H9 (cell line): ENCODE results near the gene PTPRN2. TPM values are rescaled to one million over a fixed set of nuclear protein-coding genes. Genes with fewer than 3 reads are reported as not detected.

ENCODE experiments used
- DNase-seq: peaks from one replicate; pipeline ENCODE4 v3.0.0-alpha.2; 2017
- H2AFZ ChIP-seq: one replicate; pipeline ENCODE4 v1.6.1; 2013; ENCODE audit warnings: mild to moderate bottlenecking, low read length, control low read depth, moderate library complexity
- H2AK5ac ChIP-seq: 2 replicates; pipeline ENCODE4 v1.6.1; 2013; ENCODE audit warnings: low read length, control low read depth, mixed read lengths; ENCODE audit not compliant: insufficient read length
- H2BK120ac ChIP-seq: one replicate; pipeline ENCODE4 v1.6.1; 2013; ENCODE audit warnings: low read depth, mild to moderate bottlenecking, low read length, control low read depth, inconsistent platforms; ENCODE audit not compliant: poor library complexity, severe bottlenecking
- H2BK12ac ChIP-seq: 2 replicates; pipeline ENCODE4 v1.6.1; 2013; ENCODE audit warnings: low read length, control low read depth, mixed read lengths, low read depth; ENCODE audit not compliant: insufficient read length
- H2BK15ac ChIP-seq: 2 replicates; pipeline ENCODE4 v1.6.1; 2013; ENCODE audit warnings: low read depth, low read length, control low read depth
- H2BK20ac ChIP-seq: one replicate; pipeline ENCODE4 v1.6.1; 2013; ENCODE audit warnings: low read depth, mild to moderate bottlenecking, low read length, control low read depth, inconsistent platforms; ENCODE audit not compliant: poor library complexity, severe bottlenecking
- H2BK5ac ChIP-seq: 2 replicates; pipeline ENCODE4 v1.6.1; 2013; ENCODE audit warnings: low read length, control low read depth, mixed read lengths; ENCODE audit not compliant: insufficient read length
- H3K14ac ChIP-seq: 2 replicates; pipeline ENCODE4 v1.6.1; 2013; ENCODE audit warnings: low read length, control low read depth; ENCODE audit not compliant: insufficient read depth
- H3K18ac ChIP-seq: 2 replicates; pipeline ENCODE4 v1.6.1; 2013; ENCODE audit warnings: low read depth, mild to moderate bottlenecking, mixed read lengths, low read length, control low read depth; ENCODE audit not compliant: insufficient read length
- H3K23ac ChIP-seq: 2 replicates; pipeline ENCODE4 v1.6.1; 2013; ENCODE audit warnings: low read length, control low read depth, mixed read lengths, low read depth; ENCODE audit not compliant: insufficient read length
- H3K23me2 ChIP-seq: 2 replicates; pipeline ENCODE4 v1.6.1; 2013; ENCODE audit warnings: low read depth, mild to moderate bottlenecking, mixed read lengths, low read length, control low read depth; ENCODE audit not compliant: insufficient read length, poor library complexity, severe bottlenecking
- H3K27ac ChIP-seq: 2 replicates; pipeline ENCODE4 v1.5.1; 2013; ENCODE audit warnings: low read length, control low read depth, mixed read lengths, low read depth; ENCODE audit not compliant: insufficient read length
- H3K27me3 ChIP-seq: 2 replicates; pipeline ENCODE4 v1.6.1; 2013; ENCODE audit warnings: low read length, control low read depth, inconsistent platforms; ENCODE audit not compliant: insufficient read depth
- H3K4ac ChIP-seq: 2 replicates; pipeline ENCODE4 v1.6.1; 2013; ENCODE audit warnings: low read depth, mild to moderate bottlenecking, control low read depth, inconsistent platforms, low read length, moderate library complexity
- H3K4me1 ChIP-seq: 2 replicates; pipeline ENCODE4 v1.6.1; 2013; ENCODE audit warnings: low read length, control low read depth, inconsistent platforms; ENCODE audit not compliant: insufficient read depth
- H3K4me2 ChIP-seq: 2 replicates; pipeline ENCODE4 v1.6.1; 2013; ENCODE audit warnings: low read length, control low read depth, mixed read lengths; ENCODE audit not compliant: insufficient read length, insufficient read depth
- H3K56ac ChIP-seq: 2 replicates; pipeline ENCODE4 v1.6.1; 2013; ENCODE audit warnings: low read depth, mild to moderate bottlenecking, mixed read lengths, low read length, control low read depth; ENCODE audit not compliant: insufficient read length
- H3K79me1 ChIP-seq: 2 replicates; pipeline ENCODE4 v1.6.1; 2013; ENCODE audit warnings: low read depth, mild to moderate bottlenecking, moderate library complexity, low read length, control low read depth, inconsistent platforms; ENCODE audit not compliant: insufficient read depth, poor library complexity, severe bottlenecking
- H3K79me2 ChIP-seq: 2 replicates; pipeline ENCODE4 v1.6.1; 2013; ENCODE audit warnings: low read length, control low read depth, inconsistent platforms; ENCODE audit not compliant: insufficient read depth
- H3K9ac ChIP-seq: 2 replicates; pipeline ENCODE4 v1.6.1; 2013; ENCODE audit warnings: low read length, control low read depth, mixed read lengths; ENCODE audit not compliant: insufficient read length; ENCODE audit errors: extremely low read depth
- H3K9me3 ChIP-seq: one replicate; pipeline ENCODE4 v1.6.1; 2013; ENCODE audit warnings: low read depth, low read length, inconsistent platforms; ENCODE audit not compliant: control insufficient read depth
- H3T11ph ChIP-seq: one replicate; pipeline ENCODE4 v1.6.1; 2013; ENCODE audit warnings: mild to moderate bottlenecking, low read length, control low read depth, inconsistent platforms
- H4K20me1 ChIP-seq: one replicate; pipeline ENCODE4 v1.6.1; 2013; ENCODE audit not compliant: control insufficient read depth, insufficient read length, insufficient read depth
- H4K5ac ChIP-seq: 2 replicates; pipeline ENCODE4 v1.6.1; 2013; ENCODE audit warnings: low read depth, mild to moderate bottlenecking, mixed read lengths, low read length, control low read depth; ENCODE audit not compliant: insufficient read length
- H4K8ac ChIP-seq: replicated peaks from 2 replicates; pipeline ENCODE4 v1.6.1; 2013; ENCODE audit warnings: low read length, control low read depth, mixed read lengths, low read depth; ENCODE audit not compliant: insufficient read length
- H4K91ac ChIP-seq: 2 replicates; pipeline ENCODE4 v1.6.1; 2013; ENCODE audit warnings: low read depth, mild to moderate bottlenecking, moderate library complexity, mixed read lengths, low read length, control low read depth; ENCODE audit not compliant: insufficient read length
- H3K27ac Mint-ChIP-seq, 3 experiments: 2 replicates in 2 of 3; 3 replicates in 1 of 3; pipeline ENCODE4 v1.8.0; 2020 to 2021; ENCODE audit warnings: mixed read lengths in 3 of 3, mild to moderate bottlenecking in 1 of 3, moderate library complexity in 1 of 3
- H3K27me3 Mint-ChIP-seq: 2 replicates; pipeline ENCODE4 v1.8.0; 2021; ENCODE audit warnings: low read depth, mild to moderate bottlenecking, moderate library complexity, mixed read lengths
- H3K36me3 Mint-ChIP-seq, 3 experiments: 2 replicates in 2 of 3; 3 replicates in 1 of 3; pipeline ENCODE4 v1.8.0; 2020 to 2021; ENCODE audit warnings: low read depth in 3 of 3, mixed read lengths in 3 of 3; ENCODE audit not compliant: insufficient read depth in 1 of 3
- H3K4me1 Mint-ChIP-seq, 2 experiments: 2 replicates each; pipeline ENCODE4 v1.8.0; 2020; ENCODE audit warnings: mixed read lengths in 2 of 2
- H3K4me3 Mint-ChIP-seq, 2 experiments: 2 replicates in 1 of 2; 3 replicates in 1 of 2; pipeline ENCODE4 v1.8.0; 2020 to 2021; ENCODE audit warnings: mild to moderate bottlenecking in 2 of 2, mixed read lengths in 2 of 2, moderate library complexity in 1 of 2
- H3K9me3 Mint-ChIP-seq, 2 experiments: 2 replicates in 1 of 2; 3 replicates in 1 of 2; pipeline ENCODE4 v1.8.0; 2020; ENCODE audit warnings: mild to moderate bottlenecking in 2 of 2, mixed read lengths in 2 of 2, moderate library complexity in 1 of 2
- WGBS: extraction: QIAGEN DNeasy Blood & Tissue Kit; methylation state at CpG from one replicate; pipeline ENCODE4 v1.1.7; 2013; ENCODE audit warnings: missing lambda C conversion rate, low lambda C conversion rate, mixed read lengths; ENCODE audit not compliant: insufficient read length; ENCODE audit errors: extremely low coverage; 5-methylcytosine and 5-hydroxymethylcytosine counted together
- total RNA-seq: library from RNA; stranded (reverse); gene quantifications from 2 replicates; pipeline ENCODE4 v1.2.1, GENCODE V29; 2021
- TF ChIP-seq, protein P1 (sequence below): fragments of 200-600 bp; sonication (generic); conservative IDR thresholded peaks from 3 replicates; pipeline ENCODE4 v1.8.0; 2021; ENCODE audit warnings: antibody characterized with exemption, mild to moderate bottlenecking

PTPRN2 gene
- total RNA-seq, 1 experiment from 2014 or later = 5.2 TPM

DNA sequence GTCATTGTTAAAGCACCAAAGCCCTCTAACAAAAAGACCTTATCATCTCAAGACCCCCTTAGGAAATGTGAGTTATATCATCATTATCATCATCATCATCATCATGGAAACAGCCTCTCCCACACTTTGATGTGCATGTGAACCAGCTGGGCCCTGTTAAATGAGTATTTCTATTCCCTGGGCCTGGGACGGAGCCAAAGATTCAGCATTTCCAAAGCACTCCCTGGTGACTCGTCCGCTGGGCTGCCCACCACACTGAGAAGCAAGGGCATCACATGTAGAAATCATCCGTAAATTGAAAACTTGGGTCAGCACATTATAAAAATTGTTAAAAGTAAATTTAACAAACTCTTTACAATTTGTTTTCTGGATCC lies 88.6 kb downstream of the PTPRN2 start:
- H3K36me3 Mint-ChIP-seq = no peaks in the 10 kb centered on the region; a peak in 1 of 7 replicates
- no peak overlapping the region for H2BK120ac ChIP-seq
- no peak overlapping the region for H3K27ac Mint-ChIP-seq
- no CpG with 5 or more reads among the region's 4 CpGs for WGBS
- H4K5ac ChIP-seq = no peak overlapping the region
- H3K4me3 Mint-ChIP-seq = no peak overlapping the region
- no peak overlapping the region for H2AFZ ChIP-seq
- no peak overlapping the region for H3K18ac ChIP-seq
- H3K56ac ChIP-seq = no peak overlapping the region
- no peak overlapping the region for H3K14ac ChIP-seq
- no peak overlapping the region for H3K4ac ChIP-seq
- no peak overlapping the region for H2BK12ac ChIP-seq
- no peak overlapping the region for H3K9ac ChIP-seq
- H3T11ph ChIP-seq = no peak overlapping the region
- H3K27ac ChIP-seq = no peak overlapping the region
- no peaks in the 10 kb centered on the region for H3K27me3 ChIP-seq
- no peak overlapping the region for H4K91ac ChIP-seq
- H2BK15ac ChIP-seq = no peak overlapping the region
- peaks cover 52 to 62% of the 10 kb centered on the region in 2 experiments for H3K4me1 Mint-ChIP-seq
- TF ChIP-seq, protein P1, sequence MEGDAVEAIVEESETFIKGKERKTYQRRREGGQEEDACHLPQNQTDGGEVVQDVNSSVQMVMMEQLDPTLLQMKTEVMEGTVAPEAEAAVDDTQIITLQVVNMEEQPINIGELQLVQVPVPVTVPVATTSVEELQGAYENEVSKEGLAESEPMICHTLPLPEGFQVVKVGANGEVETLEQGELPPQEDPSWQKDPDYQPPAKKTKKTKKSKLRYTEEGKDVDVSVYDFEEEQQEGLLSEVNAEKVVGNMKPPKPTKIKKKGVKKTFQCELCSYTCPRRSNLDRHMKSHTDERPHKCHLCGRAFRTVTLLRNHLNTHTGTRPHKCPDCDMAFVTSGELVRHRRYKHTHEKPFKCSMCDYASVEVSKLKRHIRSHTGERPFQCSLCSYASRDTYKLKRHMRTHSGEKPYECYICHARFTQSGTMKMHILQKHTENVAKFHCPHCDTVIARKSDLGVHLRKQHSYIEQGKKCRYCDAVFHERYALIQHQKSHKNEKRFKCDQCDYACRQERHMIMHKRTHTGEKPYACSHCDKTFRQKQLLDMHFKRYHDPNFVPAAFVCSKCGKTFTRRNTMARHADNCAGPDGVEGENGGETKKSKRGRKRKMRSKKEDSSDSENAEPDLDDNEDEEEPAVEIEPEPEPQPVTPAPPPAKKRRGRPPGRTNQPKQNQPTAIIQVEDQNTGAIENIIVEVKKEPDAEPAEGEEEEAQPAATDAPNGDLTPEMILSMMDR = no peak
- no peak overlapping the region for H4K8ac ChIP-seq
- H3K23me2 ChIP-seq = peaks cover 7% of the 10 kb centered on the region
- peaks cover 4% of the 10 kb centered on the region; the same call in 1 of the 2 replicates for H3K4me1 ChIP-seq
- no peaks in the 10 kb centered on the region for H3K79me2 ChIP-seq
- peaks cover 2% of the 10 kb centered on the region for H3K27me3 Mint-ChIP-seq
- no peaks in the 10 kb centered on the region for H3K9me3 Mint-ChIP-seq
- no peak overlapping the region for H2BK5ac ChIP-seq
- H2BK20ac ChIP-seq = no peak overlapping the region
- no peak overlapping the region for H3K23ac ChIP-seq
- no peak overlapping the region for H3K4me2 ChIP-seq
- DNase-seq = no peak
- no peaks in the 10 kb centered on the region for H3K9me3 ChIP-seq
- H3K79me1 ChIP-seq = no peaks in the 10 kb centered on the region
- H2AK5ac ChIP-seq = no peak overlapping the region
- H4K20me1 ChIP-seq = no peaks in the 10 kb centered on the region
